Measurements from ENCODE around the gene MSANTD2.

The MSANTD2 gene

DNA sequence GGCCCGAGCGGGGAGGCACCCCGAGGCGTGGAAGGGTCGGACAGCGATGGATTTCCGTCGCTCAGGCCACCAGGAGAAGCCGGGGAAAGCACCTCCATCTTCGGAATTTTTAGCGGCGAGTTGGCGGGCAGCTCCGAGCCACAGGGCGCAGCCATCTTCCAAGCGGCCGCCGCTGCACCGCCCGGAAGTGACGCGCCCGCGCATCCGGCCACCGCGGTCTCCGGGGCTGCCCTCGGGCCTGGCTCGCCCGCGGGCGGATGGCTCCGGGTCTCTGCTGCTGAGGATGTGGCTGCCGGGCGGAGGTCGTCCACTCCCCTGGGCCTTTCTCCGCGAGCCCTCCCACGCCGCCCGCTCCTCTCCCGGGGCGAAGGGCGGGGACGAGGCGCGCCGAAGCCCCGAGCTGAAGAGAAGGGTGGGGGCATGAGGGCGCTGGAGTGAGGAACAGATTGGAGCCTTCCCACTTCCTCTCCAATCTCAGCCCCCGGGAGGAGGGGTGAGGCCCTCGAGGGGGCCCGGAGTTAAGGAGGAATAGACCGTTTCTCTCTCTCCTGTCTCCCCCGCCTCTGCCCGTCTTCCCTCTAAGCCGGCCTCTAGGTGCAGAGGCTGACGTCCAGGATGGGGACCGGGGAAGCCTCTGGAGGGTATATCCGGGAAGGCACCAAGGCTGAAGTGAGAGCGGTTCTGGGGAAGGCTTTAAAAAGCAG is at the start of gene MSANTD2:
MSANTD2 (minus strand) TSS at position 181 of the 704 bp plus-strand sequence; CDS start at position 155, 26 bp downstream.
- DNase-seq (ENCODE audit: low read depth): peak; percentile 83

DNA sequence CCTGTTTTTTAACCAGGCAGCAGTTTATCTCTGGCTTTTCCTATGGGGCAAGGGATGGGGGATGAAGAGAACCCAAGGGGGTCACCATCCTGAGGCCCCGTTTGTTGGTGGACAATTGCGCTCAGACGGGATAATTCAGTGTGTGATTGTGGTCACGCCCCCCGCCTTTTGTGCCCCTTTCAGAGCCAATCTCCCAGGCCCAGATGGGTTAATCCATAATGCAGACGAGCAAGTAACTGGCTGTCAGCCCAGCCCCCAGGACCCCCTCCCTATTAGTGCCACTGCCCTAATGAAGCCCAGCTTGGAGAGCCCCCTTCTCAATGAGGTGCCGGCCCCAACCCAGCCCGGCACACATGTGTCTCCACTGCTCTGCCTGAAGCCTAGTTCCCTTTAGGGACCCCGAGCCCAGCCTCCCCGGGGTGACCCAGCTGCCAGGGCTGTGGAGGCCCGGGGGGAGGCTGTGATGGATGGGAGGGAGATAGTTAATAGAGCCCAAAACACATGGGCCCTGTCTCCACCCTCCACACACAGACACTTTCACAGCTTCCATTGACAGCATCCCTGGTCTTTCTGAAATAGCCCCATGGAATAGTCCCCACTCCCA is 46.0 kb upstream of the MSANTD2 start:
- no peak for DNase-seq (ENCODE audit: low read depth)
- TF ChIP-seq, protein P1, sequence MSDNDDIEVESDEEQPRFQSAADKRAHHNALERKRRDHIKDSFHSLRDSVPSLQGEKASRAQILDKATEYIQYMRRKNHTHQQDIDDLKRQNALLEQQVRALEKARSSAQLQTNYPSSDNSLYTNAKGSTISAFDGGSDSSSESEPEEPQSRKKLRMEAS (IDR thresholded peaks at IDR 0.05; ENCODE audit: low read depth, low read length): no peak
- TF ChIP-seq MYC (IDR thresholded peaks at IDR 0.05; ENCODE audit: low read depth, low read length): no peak
- TF ChIP-seq POLR2A (IDR thresholded peaks at IDR 0.05; ENCODE audit: extremely low read depth, insufficient read length): no peak
- TF ChIP-seq, protein P2, sequence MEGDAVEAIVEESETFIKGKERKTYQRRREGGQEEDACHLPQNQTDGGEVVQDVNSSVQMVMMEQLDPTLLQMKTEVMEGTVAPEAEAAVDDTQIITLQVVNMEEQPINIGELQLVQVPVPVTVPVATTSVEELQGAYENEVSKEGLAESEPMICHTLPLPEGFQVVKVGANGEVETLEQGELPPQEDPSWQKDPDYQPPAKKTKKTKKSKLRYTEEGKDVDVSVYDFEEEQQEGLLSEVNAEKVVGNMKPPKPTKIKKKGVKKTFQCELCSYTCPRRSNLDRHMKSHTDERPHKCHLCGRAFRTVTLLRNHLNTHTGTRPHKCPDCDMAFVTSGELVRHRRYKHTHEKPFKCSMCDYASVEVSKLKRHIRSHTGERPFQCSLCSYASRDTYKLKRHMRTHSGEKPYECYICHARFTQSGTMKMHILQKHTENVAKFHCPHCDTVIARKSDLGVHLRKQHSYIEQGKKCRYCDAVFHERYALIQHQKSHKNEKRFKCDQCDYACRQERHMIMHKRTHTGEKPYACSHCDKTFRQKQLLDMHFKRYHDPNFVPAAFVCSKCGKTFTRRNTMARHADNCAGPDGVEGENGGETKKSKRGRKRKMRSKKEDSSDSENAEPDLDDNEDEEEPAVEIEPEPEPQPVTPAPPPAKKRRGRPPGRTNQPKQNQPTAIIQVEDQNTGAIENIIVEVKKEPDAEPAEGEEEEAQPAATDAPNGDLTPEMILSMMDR (IDR thresholded peaks at IDR 0.05; ENCODE audit: low read depth, low read length): no peak

More for the DNA sequence above, at the start of gene MSANTD2:
- no peak for TF ChIP-seq MYC (IDR thresholded peaks at IDR 0.05; ENCODE audit: low read depth, low read length)
- peak; percentile 53 for TF ChIP-seq POLR2A (IDR thresholded peaks at IDR 0.05; ENCODE audit: extremely low read depth, insufficient read length)
- H3K4me3 ChIP-seq (ENCODE audit: low read depth, low read length): peak within 1 kb of the TSS; percentile 69

DNA sequence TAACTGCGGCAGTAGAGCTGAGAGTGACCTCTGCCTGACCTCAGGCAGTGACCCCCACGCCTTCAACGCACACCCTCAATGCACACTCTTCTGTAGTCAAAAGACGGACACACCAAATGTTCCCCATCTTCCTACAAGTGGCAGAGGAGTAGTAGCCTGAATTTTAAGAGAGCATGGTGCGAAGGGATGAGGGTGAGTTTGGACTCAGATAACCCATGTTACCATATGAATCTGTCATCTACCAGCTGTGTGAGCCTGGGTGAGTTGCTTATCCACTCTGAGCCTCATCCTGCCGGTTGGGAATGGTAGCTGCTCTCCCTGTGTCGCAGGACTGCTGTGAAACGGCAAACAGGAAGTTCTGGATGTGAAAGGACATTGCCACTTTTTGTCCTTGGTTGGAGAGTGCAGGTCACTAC is 44.5 kb upstream of the MSANTD2 start:
- H3K4me3 ChIP-seq (ENCODE audit: low read depth, low read length): no peak overlapping the region
- TF ChIP-seq, protein P2 (IDR thresholded peaks at IDR 0.05; ENCODE audit: low read depth, low read length): no peak
- no peak for TF ChIP-seq MYC (IDR thresholded peaks at IDR 0.05; ENCODE audit: low read depth, low read length)
- TF ChIP-seq POLR2A (IDR thresholded peaks at IDR 0.05; ENCODE audit: extremely low read depth, insufficient read length): no peak
- TF ChIP-seq, protein P1 (IDR thresholded peaks at IDR 0.05; ENCODE audit: low read depth, low read length): no peak
- no peak for DNase-seq (ENCODE audit: low read depth)

More for the DNA sequence above, 46.0 kb upstream of the MSANTD2 start:
- H3K4me3 ChIP-seq (ENCODE audit: low read depth, low read length): no peak overlapping the region

DNA sequence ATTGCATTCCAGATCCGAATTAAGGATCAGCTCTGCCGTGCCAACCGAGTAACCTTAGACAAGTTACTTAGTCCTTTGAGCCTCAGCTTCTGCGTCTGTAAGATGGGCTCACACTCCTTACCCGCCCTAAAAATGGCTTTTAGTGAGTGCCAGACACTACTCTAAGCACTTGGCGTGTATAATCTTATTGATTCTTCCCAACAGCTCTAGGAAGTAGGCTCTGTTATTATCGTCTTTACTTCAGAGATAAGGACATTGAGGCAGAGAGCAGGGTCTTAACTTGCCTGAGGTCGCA is 43.4 kb upstream of the MSANTD2 start:
- no peak for TF ChIP-seq MYC (IDR thresholded peaks at IDR 0.05; ENCODE audit: low read depth, low read length)
- TF ChIP-seq POLR2A (IDR thresholded peaks at IDR 0.05; ENCODE audit: extremely low read depth, insufficient read length): no peak
- TF ChIP-seq, protein P2 (IDR thresholded peaks at IDR 0.05; ENCODE audit: low read depth, low read length): no peak
- TF ChIP-seq, protein P1 (IDR thresholded peaks at IDR 0.05; ENCODE audit: low read depth, low read length): no peak
- DNase-seq (ENCODE audit: low read depth): no peak
- H3K4me3 ChIP-seq (ENCODE audit: low read depth, low read length): no peak overlapping the region

DNA sequence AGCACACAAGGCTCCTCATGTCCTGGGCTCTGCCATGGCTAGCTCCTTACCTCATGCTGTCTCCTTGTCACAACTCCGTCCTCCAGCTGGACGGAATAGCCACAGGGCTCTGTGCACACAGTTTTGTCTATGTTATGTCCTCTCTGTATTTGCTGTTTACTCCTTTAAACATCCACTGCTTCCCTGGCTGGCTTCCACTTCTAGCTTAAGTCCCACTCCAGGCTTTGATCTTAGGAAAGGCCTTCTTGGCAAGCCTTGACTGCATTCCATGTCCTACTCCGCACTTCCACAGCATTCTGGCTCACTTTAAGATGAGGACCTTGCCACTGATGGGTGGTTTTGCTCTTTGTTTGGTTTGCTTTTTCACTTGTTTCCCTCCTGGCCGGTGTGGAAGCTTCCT is 42.1 kb upstream of the MSANTD2 start:
- DNase-seq (ENCODE audit: low read depth): no peak
- H3K4me3 ChIP-seq (ENCODE audit: low read depth, low read length): no peak overlapping the region
- TF ChIP-seq, protein P1 (IDR thresholded peaks at IDR 0.05; ENCODE audit: low read depth, low read length): no peak
- TF ChIP-seq MYC (IDR thresholded peaks at IDR 0.05; ENCODE audit: low read depth, low read length) (no peak), POLR2A (IDR thresholded peaks at IDR 0.05; ENCODE audit: extremely low read depth, insufficient read length) (no peak)
- TF ChIP-seq, protein P2 (IDR thresholded peaks at IDR 0.05; ENCODE audit: low read depth, low read length): no peak

DNA sequence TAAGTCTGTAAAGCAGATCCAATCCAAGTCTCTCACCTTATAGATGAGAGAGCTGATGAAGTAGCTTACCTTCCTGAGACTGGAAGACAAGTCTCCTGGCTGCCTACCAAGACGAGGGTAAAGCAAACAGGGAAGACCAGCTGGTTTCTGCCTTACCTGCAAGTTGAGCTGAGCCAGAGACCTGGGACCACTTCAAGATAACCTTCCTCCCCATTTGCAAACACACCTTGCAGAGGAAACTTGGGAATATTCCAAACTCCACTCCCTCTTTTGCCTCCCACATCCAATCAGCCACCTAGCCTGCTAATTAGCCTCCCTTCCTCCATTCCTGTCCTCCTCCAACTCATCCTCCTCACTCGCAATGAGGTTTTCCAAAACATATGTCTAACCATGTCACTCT is 41.6 kb upstream of the MSANTD2 start:
- no peak for TF ChIP-seq POLR2A (IDR thresholded peaks at IDR 0.05; ENCODE audit: extremely low read depth, insufficient read length)
- DNase-seq (ENCODE audit: low read depth): no peak
- no peak overlapping the region for H3K4me3 ChIP-seq (ENCODE audit: low read depth, low read length)

All from NB4 (cell line).